ENCODE results near the gene FOXK2. TPM values are rescaled to one million over a fixed set of nuclear protein-coding genes. Genes with fewer than 3 reads are reported as not detected.

Gene FOXK2
- total RNA-seq, 1 experiment from 2014 or later, result 72.0 TPM

DNA sequence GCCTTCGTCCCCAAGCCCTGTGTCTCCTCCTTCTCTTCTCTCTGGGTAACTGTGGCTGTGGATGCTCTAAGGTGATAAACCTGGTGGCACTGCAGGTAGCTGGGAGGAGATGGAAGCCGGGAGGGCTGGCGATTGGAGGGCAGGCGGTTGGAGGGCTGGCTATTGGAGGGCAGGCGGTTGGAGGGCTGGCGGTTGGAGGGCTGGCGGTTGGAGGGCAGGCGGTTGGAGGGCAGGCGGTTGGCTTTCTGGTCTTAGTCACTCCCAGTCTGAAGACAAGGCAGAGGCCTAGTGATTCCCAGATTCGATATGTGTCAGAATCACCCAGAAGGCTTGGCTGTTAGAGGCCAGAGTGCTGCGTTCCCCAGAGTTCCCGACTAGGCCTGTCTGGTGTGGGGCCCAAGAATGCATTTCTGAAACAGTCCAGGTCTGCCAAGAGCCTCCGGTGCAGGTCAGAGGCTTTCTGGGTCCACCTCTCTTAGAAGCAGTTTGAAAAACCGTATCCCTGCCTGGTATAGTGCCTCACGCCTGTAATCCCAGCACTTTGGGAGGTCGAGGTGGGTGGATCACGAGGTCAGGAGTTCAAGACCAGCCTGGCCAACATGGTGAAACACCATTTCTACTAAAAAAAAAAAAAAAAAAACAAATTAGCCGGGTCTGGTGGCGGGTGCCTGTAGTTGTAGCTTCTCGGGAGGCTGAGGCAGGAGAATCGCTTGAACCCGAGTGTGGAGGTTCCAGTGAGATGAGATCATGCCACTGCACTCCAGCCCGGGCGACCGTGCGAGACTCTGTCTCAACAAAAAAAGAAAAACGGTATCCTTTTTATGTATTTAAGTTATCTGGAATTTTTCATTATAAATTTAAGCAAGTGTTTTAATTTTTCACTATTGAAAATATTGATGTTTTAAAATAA is 69.0 kb downstream of the FOXK2 start:
- H4K8ac ChIP-seq (replicated peaks; ENCODE audit: insufficient read length, low read depth, low read length), result no peak overlapping the region
- no peak overlapping the region for H4K5ac ChIP-seq (ENCODE audit: insufficient read length, low read depth, low read length)
- H3K18ac ChIP-seq (ENCODE audit: insufficient read length, low read depth, low read length), result no peak overlapping the region
- no peak overlapping the region for H3K4me2 ChIP-seq (ENCODE audit: insufficient read depth, insufficient read length, low read length)
- H2BK5ac ChIP-seq (ENCODE audit: insufficient read length, low read length), result no peak overlapping the region
- no peak overlapping the region for H3K4me3 Mint-ChIP-seq
- no peak overlapping the region for H4K91ac ChIP-seq (ENCODE audit: insufficient read length, low read depth, low read length)
- no peak overlapping the region for H2BK120ac ChIP-seq (ENCODE audit: low read depth, low read length, poor library complexity, severe bottlenecking)
- peaks cover 2% of the 10 kb centered on the region for H4K20me1 ChIP-seq (ENCODE audit: control insufficient read depth, insufficient read depth, insufficient read length)
- TF ChIP-seq, protein P1, sequence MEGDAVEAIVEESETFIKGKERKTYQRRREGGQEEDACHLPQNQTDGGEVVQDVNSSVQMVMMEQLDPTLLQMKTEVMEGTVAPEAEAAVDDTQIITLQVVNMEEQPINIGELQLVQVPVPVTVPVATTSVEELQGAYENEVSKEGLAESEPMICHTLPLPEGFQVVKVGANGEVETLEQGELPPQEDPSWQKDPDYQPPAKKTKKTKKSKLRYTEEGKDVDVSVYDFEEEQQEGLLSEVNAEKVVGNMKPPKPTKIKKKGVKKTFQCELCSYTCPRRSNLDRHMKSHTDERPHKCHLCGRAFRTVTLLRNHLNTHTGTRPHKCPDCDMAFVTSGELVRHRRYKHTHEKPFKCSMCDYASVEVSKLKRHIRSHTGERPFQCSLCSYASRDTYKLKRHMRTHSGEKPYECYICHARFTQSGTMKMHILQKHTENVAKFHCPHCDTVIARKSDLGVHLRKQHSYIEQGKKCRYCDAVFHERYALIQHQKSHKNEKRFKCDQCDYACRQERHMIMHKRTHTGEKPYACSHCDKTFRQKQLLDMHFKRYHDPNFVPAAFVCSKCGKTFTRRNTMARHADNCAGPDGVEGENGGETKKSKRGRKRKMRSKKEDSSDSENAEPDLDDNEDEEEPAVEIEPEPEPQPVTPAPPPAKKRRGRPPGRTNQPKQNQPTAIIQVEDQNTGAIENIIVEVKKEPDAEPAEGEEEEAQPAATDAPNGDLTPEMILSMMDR (conservative IDR thresholded peaks at IDR 0.05), result no peak
- H2BK12ac ChIP-seq (ENCODE audit: insufficient read length, low read depth, low read length), result no peak overlapping the region
- no peaks in the 10 kb centered on the region for H3K4me1 ChIP-seq (ENCODE audit: insufficient read depth, low read length)
- H3T11ph ChIP-seq (ENCODE audit: low read length), result no peak overlapping the region
- no peak overlapping the region for H3K9ac ChIP-seq (ENCODE audit: extremely low read depth, insufficient read length, low read length)
- no peak overlapping the region for H2AFZ ChIP-seq (ENCODE audit: low read length)
- no peaks in the 10 kb centered on the region for H3K9me3 ChIP-seq (ENCODE audit: control insufficient read depth, low read depth, low read length)
- peaks cover 37 to 64% (median 64%) of the 10 kb centered on the region in 3 experiments for H3K36me3 Mint-ChIP-seq (ENCODE audit: insufficient read depth in 1 of 3, low read depth in 3 of 3)
- H2AK5ac ChIP-seq (ENCODE audit: insufficient read length, low read length), result no peak overlapping the region
- no peak for DNase-seq
- no peaks in the 10 kb centered on the region for H3K27me3 ChIP-seq (ENCODE audit: insufficient read depth, low read length)
- H3K9me3 Mint-ChIP-seq, result peaks cover 0 to 2% of the 10 kb centered on the region in 2 experiments; a peak in 1 of 5 replicates
- no peaks in the 10 kb centered on the region for H3K23me2 ChIP-seq (ENCODE audit: insufficient read length, low read depth, low read length, poor library complexity, severe bottlenecking)
- H3K4ac ChIP-seq (ENCODE audit: low read depth, low read length), result no peak overlapping the region
- H3K23ac ChIP-seq (ENCODE audit: insufficient read length, low read depth, low read length), result no peak overlapping the region
- no peaks in the 10 kb centered on the region for H3K79me2 ChIP-seq (ENCODE audit: insufficient read depth, low read length)
- H3K56ac ChIP-seq (ENCODE audit: insufficient read length, low read depth, low read length), result no peak overlapping the region
- no peaks in the 10 kb centered on the region for H3K79me1 ChIP-seq (ENCODE audit: insufficient read depth, low read depth, low read length, poor library complexity, severe bottlenecking)
- peaks cover 3 to 9% of the 10 kb centered on the region in 2 experiments; a peak in 3 of 4 replicates for H3K4me1 Mint-ChIP-seq
- H3K27me3 Mint-ChIP-seq (ENCODE audit: low read depth), result no peaks in the 10 kb centered on the region
- no peak overlapping the region for H2BK15ac ChIP-seq (ENCODE audit: low read depth, low read length)
- H2BK20ac ChIP-seq (ENCODE audit: low read depth, low read length, poor library complexity, severe bottlenecking), result no peak overlapping the region
- no peak overlapping the region for H3K14ac ChIP-seq (ENCODE audit: insufficient read depth, low read length)
- no CpG with 5 or more reads among the region's 27 CpGs for WGBS (ENCODE audit: extremely low coverage, insufficient read length, low lambda C conversion rate)
- no peak overlapping the region for H3K27ac ChIP-seq (ENCODE audit: insufficient read length, low read depth, low read length)
- H3K27ac Mint-ChIP-seq, result peak overlapping the region in 1 of 3 experiments; percentile 15; a peak in 1 of 7 replicates

All from H9 (cell line).